GM20431 (cell line): ENCODE measurements around the gene AKAP13.
"Not testable (repeated sequence)": the region's sequence is repeated elsewhere in the genome, so short reads cannot be mapped to it uniquely, and the experiment has no call there.

Experiments used
- in situ Hi-C: fragments of 300-500 bp; cut with MseI, MboI; formaldehyde crosslinking; loops from one replicate; pipeline ENCODE4 v1.15.0; 2020; ENCODE audit warnings: low sequenced_read_pairs; ENCODE audit not compliant: unreplicated experiment

Gene AKAP13

GRCh38 chr15:85470563-85471271 lies 90.3 kb downstream of the AKAP13 start:
- in situ Hi-C loops, result no loop called here

- in situ Hi-C loops, result no loop called here
These were observed 91.9 kb downstream of the AKAP13 start for GRCh38 chr15:85472349-85472748.

GRCh38 chr15:85473455-85473854 lies 93.1 kb downstream of the AKAP13 start:
- in situ Hi-C loops, result no loop called here

DNA sequence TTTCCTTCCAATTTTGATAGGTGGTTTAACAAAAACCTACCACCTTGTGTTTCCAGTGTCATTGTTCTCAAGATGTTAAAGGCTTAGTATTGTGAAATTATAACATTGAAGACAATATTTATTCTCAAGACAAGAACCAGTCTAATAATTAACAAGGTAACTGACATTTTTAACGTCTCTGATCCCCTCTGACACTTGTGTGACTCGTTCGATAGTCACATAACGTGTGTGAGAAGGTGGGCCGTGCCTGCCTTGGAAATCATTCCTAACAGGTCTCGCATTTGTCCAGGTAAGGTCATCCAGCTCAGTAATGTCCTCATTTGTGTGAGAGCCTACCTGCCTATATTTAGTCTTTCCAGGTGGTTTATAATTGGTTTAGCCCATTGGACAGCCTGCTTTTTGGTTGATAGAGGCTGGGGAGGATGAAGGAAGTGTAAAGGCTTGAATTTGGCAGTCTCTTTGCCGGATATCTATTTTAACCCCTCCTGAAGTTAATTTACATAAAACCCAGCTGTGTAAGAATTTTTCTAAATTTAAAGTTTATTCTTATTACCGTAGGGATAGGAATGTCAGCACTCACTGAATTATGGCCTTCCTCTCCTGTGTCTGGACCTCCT lies 94.4 kb downstream of the AKAP13 start:
- in situ Hi-C loops, result no loop called here

DNA sequence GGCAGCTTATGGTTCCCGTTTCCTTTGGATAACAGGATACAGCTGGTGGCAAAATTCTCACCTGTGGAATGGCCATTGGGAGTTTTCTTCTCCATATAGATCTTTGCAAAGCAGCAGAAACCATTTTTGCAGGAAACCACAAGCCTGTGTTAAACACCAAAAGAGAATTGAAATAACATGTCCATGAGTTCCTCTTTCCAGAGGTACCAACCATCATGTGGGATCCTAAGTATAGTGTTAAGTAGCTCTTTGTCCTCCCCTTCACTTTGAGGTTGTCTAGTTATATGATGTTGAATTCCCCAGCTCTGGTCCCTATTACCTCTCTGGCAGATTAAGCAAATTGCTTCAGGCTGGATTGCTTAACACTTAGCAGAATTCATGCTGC lies 94.9 kb downstream of the AKAP13 start:
- in situ Hi-C loops, result no loop called here

- in situ Hi-C loops, result no loop called here
These were observed 95.3 kb downstream of the AKAP13 start for GRCh38 chr15:85475711-85476110.

DNA sequence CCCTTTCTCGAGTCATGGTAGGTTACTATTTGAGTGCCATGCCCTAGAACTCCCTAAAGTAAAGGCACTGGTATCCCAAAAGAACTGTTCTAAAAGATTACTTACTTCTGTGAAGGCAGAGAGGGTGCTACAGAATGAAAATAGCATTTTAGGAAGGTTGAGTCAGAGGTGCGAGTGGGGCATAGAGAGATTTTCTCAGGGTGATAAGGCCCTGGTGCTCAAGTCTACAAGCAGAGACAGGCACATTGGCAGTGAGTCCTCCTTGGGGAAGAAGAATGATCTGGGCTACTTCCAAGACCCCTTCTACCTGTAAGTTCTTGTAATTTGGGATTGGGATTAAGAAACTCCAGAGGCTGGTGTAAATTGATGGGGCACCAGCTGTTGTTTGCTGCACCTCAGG lies 96.7 kb downstream of the AKAP13 start:
- in situ Hi-C loops, result no loop called here

GRCh38 chr15:85477730-85478129 lies 97.3 kb downstream of the AKAP13 start:
- in situ Hi-C loops, result no loop called here

- in situ Hi-C loops, result no loop called here
These were observed 98.8 kb downstream of the AKAP13 start for GRCh38 chr15:85479071-85479647.

- in situ Hi-C loops, result no loop called here
These were observed 100.5 kb downstream of the AKAP13 start for GRCh38 chr15:85480923-85481322.

GRCh38 chr15:85481543-85481942 lies 101.1 kb downstream of the AKAP13 start:
- in situ Hi-C loops, result not testable (repeated sequence)

DNA sequence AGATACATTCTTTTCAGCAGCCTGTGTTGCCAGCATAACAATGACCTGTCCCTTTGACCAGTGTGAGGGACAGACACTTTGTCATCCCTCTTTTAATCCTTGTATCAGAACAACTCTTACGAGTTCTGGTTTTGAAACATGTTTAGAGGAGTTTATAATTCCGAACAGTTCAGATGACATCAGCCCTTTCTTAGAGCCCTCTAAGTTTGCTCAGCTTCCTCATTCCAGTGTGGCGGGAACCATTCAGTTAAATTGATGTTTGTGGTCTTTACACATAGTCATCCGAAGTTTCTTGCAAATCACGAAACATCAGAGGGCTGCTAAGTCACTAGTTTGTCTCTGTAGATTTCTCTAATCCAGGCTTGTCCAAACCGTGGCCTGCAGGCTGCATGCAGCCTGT lies 102.5 kb downstream of the AKAP13 start:
- in situ Hi-C loops, result no loop called here

- in situ Hi-C loops, result not testable (repeated sequence)
These were observed 103.6 kb downstream of the AKAP13 start for GRCh38 chr15:85483955-85484354.

GRCh38 chr15:85484923-85485322 lies 104.5 kb downstream of the AKAP13 start:
- in situ Hi-C loops, result not testable (repeated sequence)

DNA sequence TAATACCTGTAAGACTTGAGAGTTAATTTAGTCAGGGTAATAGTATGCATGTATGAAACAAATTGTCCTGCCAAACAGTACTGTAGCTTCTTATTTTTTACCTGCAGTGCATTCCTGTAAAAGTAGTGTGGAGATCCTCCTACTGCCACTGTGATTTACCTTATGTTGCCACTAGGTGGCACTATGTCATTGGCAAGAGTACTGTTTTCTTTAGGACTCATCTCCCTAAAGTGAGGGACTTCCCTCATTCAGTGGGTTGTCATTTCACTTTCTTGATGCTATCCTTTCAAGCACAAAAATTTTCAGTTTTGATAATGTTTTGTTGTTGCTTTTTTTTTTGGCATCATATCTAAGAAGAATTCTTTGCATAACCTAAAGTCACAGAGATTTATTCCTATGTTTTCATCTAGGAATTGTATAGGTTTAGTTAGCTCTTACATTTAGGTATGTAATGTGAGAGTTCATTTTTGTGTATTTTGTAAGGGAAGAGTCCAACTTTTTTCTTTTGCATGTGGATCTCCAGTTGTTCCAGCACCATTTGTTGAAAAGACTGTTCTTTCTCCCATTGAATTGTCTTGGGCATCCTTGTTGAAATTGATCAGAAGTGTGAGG lies 105.7 kb downstream of the AKAP13 start:
- in situ Hi-C loops, result no loop called here

- in situ Hi-C loops, result not testable (repeated sequence)
These were observed 107.4 kb downstream of the AKAP13 start for GRCh38 chr15:85487796-85488195.

- in situ Hi-C loops, result no loop called here
These were observed 108.6 kb downstream of the AKAP13 start for GRCh38 chr15:85488997-85489396.

GRCh38 chr15:85489773-85490493 lies 109.5 kb downstream of the AKAP13 start:
- in situ Hi-C loops, result no loop called here

DNA sequence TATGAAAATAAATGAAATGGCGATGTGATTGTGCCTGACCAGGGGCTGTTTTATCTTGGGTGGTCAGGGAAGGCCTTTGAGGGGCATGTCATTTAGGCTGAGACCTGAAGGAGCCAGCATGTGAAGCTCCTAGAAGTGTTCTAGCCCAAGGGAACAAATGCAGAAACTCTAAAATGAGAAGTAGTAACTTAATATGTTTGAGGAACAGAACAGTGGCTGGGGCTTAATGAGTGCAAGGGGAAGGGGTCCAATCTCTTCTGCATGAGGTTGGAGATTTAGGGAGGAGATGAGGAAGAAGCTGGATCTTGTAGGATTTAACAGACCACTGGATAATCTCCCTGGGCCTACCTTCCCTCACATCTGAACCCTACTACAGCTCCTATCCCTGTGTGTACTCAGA lies 110.5 kb downstream of the AKAP13 start:
- in situ Hi-C loops, result no loop called here

GRCh38 chr15:85491691-85492090 lies 111.3 kb downstream of the AKAP13 start:
- in situ Hi-C loops, result no loop called here

DNA sequence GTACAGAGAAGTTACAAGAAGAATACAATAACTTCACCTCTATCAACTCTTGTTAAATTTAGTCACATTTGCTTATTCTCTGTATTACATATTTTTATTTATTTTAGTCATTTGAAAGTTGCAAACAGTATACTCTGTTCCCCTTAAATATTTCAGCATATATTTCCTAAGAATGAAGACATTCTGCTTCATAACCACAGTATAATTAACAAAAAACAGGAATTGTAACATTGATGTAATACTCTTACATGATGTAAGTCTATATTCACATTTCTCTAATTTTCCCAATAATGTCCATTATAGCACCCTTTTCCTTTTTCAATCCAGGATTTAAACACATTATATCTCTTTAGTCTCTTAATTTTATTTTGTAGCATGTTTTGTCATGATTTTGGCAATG lies 112.0 kb downstream of the AKAP13 start:
- in situ Hi-C loops, result no loop called here
